GM12878 (cell line): ENCODE measurements around the gene C3. TPM values are rescaled to one million over a fixed set of nuclear protein-coding genes. Genes with fewer than 3 reads are reported as not detected.

Source experiments
- BCLAF1 ChIP-seq: fragments of 450-650 bp; IDR thresholded peaks from 2 replicates; pipeline ENCODE4 v1.6.1; 2017; ENCODE audit warnings: antibody characterized with exemption, mild to moderate bottlenecking, moderate library complexity
- BRCA1 ChIP-seq: IDR thresholded peaks from 2 replicates; pipeline ENCODE4 v1.6.1; 2011; ENCODE audit warnings: low read depth, low read length, improper control_type of control experiment
- EP300 ChIP-seq, 2 experiments: fragments of 150-350 bp in 1 of 2; IDR thresholded peaks; 2 replicates each; pipeline ENCODE4 v1.6.1; 2011 to 2012; ENCODE audit warnings: low read depth in 2 of 2, low read length in 2 of 2, borderline replicate concordance in 1 of 2, improper control_type of control experiment in 1 of 2, inconsistent platforms in 1 of 2; ENCODE audit not compliant: control insufficient read depth in 1 of 2
- MEF2B ChIP-seq: fragments of 450-650 bp; IDR thresholded peaks from 2 replicates; pipeline ENCODE4 v1.6.1; 2018; ENCODE audit warnings: mild to moderate bottlenecking, moderate library complexity; ENCODE audit not compliant: partially characterized antibody, poor library complexity, severe bottlenecking
- NBN ChIP-seq: fragments of 450-650 bp; IDR thresholded peaks from 2 replicates; pipeline ENCODE4 v1.6.1; 2016
- NR2C1 ChIP-seq: fragments of 450-650 bp; IDR thresholded peaks from 2 replicates; pipeline ENCODE4 v1.6.1; 2017; ENCODE audit warnings: antibody characterized with exemption, mild to moderate bottlenecking, moderate library complexity
- NR2C2 ChIP-seq: IDR thresholded peaks from 2 replicates; pipeline ENCODE4 v1.6.1; 2011; ENCODE audit warnings: borderline replicate concordance, low read depth; ENCODE audit not compliant: control insufficient read depth, insufficient read length
- REST ChIP-seq: IDR thresholded peaks from 2 replicates; pipeline ENCODE4 v1.6.1; 2012; ENCODE audit warnings: mild to moderate bottlenecking, low read depth, low read length
- SMAD5 ChIP-seq: IDR thresholded peaks from 2 replicates; pipeline ENCODE4 v1.6.1; 2016; ENCODE audit warnings: antibody characterized with exemption, low read depth
- SMC3 ChIP-seq: IDR thresholded peaks from 2 replicates; pipeline ENCODE4 v1.6.1; 2011; ENCODE audit warnings: low read length, improper control_type of control experiment, borderline replicate concordance
- ZNF207 ChIP-seq: fragments of 450-650 bp; IDR thresholded peaks from 2 replicates; pipeline ENCODE4 v1.6.1; 2014; ENCODE audit warnings: antibody characterized with exemption, mild to moderate bottlenecking, borderline replicate concordance
- ZNF24 ChIP-seq: fragments of 450-650 bp; IDR thresholded peaks from 2 replicates; pipeline ENCODE4 v1.6.1; 2017; ENCODE audit warnings: antibody characterized with exemption, mild to moderate bottlenecking
- ZNF592 ChIP-seq: fragments of 450-650 bp; IDR thresholded peaks from 2 replicates; pipeline ENCODE4 v1.6.1; 2017; ENCODE audit warnings: mild to moderate bottlenecking, moderate library complexity
- ZNF622 ChIP-seq: fragments of 450-650 bp; IDR thresholded peaks from 2 replicates; pipeline ENCODE4 v1.6.1; 2017; ENCODE audit warnings: mild to moderate bottlenecking, inconsistent platforms
- polyA plus RNA-seq, 11 experiments: library from polyadenylated mRNA; depleted of rRNA in 4 of 11; unstranded in 6 of 11; stranded (reverse) in 5 of 11; fragments of >200 nt; fragmentation: Nextera tagmentation in 4 of 11; fragmentation: Illumina TruSeq in 1 of 11; extraction: Ambion mirVana in 4 of 11; extraction: Trizol in 1 of 11; gene quantifications; 1 replicate in 1 of 11; 2 replicates in 10 of 11; pipeline versions ENCODE4 v1.2.1 to v1.2.3, GENCODE V29; 2011 to 2016; ENCODE audit warnings: inconsistent platforms in 2 of 11, missing spikeins in 2 of 11, low read depth in 1 of 11
- total RNA-seq, 4 experiments: library from RNA; depleted of rRNA in 3 of 4; stranded (reverse); fragments of >200 nt in 3 of 4; fragmentation: Illumina TruSeq in 1 of 4; extraction: Trizol in 1 of 4; gene quantifications; 2 replicates each; pipeline versions ENCODE4 v1.2.1 to v1.2.3, GENCODE V29; 2013 to 2021
- TF ChIP-seq, protein P1 (sequence below): fragments of 450-650 bp; formaldehyde crosslinking; IDR thresholded peaks from 2 replicates; pipeline ENCODE4 v1.5.0; 2022; ENCODE audit warnings: mild to moderate bottlenecking, missing genetic modification characterization

C3 gene
- total and polyA plus RNA-seq, 10 of the 15 experiments (the other 5 are each of a cell fraction or from before 2014, with no cell fraction given) = 0.20 to 6.7 (median 0.72) TPM

DNA sequence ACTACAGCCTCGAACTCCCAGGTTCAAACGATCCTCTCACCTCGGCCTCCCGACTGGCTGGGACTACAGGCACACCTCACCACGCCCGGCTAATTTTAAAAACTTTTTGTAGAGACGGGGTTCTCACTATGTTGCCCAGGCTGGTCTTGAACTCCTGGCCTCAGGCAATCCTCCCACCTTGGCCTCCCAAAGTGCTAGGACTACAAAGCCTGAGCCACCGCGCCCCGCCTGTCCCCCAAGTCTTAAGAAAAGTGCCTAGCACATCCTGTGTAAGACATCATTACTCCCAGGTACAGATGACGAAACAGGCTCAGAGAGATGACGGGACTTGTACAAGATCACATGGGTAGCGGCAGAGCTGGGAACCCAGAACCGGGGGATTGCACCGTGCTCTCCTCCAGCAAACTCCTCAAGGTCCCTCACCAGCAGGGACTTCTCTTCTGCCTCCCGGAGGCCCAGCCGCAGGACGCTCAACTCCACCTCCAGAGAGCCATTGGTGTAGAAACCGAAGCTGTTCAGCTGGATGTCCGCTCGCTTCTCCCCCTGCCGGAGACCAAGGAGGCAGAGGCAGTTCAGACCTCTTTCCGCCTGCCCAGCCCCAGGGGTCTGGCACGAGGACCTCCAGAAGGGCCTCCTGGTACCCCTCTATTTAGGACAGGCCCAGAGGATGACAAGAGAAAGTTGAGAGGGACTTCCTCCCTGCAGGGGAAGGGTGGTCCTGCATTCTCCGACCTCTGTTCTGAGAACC, 15.9 kb upstream of the C3 start (continued):
- TF ChIP-seq ZNF592 (no peak), NBN (peak; percentile 74), MEF2B (no peak), NR2C1 (no peak), BCLAF1 (0 out of 2 replicates have a peak, but pooled peaks have one; percentile 33), ZNF24 (no peak), BRCA1 (no peak), SMC3 (peak; percentile 86), SMAD5 (peak; percentile 47; the same call in 1 of the 2 replicates), ZNF207 (peak; percentile 40; the same call in 1 of the 2 replicates), ZNF622 (no peak), REST (no peak), NR2C2 (no peak), EP300 (IDR thresholded peaks at IDR 0.05; ENCODE audit: borderline replicate concordance in 1 of 2, control insufficient read depth in 1 of 2, low read depth in 2 of 2, low read length in 2 of 2) (no peak)
- TF ChIP-seq, protein P1, sequence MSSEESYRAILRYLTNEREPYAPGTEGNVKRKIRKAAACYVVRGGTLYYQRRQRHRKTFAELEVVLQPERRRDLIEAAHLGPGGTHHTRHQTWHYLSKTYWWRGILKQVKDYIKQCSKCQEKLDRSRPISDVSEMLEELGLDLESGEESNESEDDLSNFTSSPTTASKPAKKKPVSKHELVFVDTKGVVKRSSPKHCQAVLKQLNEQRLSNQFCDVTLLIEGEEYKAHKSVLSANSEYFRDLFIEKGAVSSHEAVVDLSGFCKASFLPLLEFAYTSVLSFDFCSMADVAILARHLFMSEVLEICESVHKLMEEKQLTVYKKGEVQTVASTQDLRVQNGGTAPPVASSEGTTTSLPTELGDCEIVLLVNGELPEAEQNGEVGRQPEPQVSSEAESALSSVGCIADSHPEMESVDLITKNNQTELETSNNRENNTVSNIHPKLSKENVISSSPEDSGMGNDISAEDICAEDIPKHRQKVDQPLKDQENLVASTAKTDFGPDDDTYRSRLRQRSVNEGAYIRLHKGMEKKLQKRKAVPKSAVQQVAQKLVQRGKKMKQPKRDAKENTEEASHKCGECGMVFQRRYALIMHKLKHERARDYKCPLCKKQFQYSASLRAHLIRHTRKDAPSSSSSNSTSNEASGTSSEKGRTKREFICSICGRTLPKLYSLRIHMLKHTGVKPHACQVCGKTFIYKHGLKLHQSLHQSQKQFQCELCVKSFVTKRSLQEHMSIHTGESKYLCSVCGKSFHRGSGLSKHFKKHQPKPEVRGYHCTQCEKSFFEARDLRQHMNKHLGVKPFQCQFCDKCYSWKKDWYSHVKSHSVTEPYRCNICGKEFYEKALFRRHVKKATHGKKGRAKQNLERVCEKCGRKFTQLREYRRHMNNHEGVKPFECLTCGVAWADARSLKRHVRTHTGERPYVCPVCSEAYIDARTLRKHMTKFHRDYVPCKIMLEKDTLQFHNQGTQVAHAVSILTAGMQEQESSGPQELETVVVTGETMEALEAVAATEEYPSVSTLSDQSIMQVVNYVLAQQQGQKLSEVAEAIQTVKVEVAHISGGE (CRISPR knock-in tag) = no peak
